GM23338 (cell line): Measurements from ENCODE around the gene HMOX2. TPM values are rescaled to one million over a fixed set of nuclear protein-coding genes. Genes with fewer than 3 reads are reported as not detected.

Experiments
- ATAC-seq: fragments of 200-7000 bp; cut with Tn5 transposase; 3 replicates; pipeline ENCODE4 v1.9.1; 2020
- DNase-seq: peaks from one replicate; pipeline ENCODE4 v3.0.0-alpha.2; 2015; ENCODE audit warnings: low spot score
- H2AFZ ChIP-seq: fragments of 200-600 bp; sonication (generic); 2 replicates; pipeline ENCODE4 v1.8.0; 2016; ENCODE audit warnings: antibody characterized with exemption, mild to moderate bottlenecking, moderate library complexity
- H3F3A ChIP-seq: fragments of 200-600 bp; sonication (generic); replicated peaks from 2 replicates; pipeline ENCODE4 v1.8.0; 2017; ENCODE audit warnings: antibody characterized with exemption, mixed run types, low read depth
- H3K27ac ChIP-seq: fragments of 200-600 bp; sonication (generic); 2 replicates; pipeline ENCODE4 v1.6.1; 2016; ENCODE audit warnings: low read depth
- H3K27me3 ChIP-seq: fragments of 200-600 bp; sonication (generic); 2 replicates; pipeline ENCODE4 v1.8.0; 2016; ENCODE audit warnings: mild to moderate bottlenecking, mixed run types, moderate library complexity; ENCODE audit not compliant: insufficient read depth
- H3K36me3 ChIP-seq: fragments of 200-600 bp; sonication (generic); 2 replicates; pipeline ENCODE4 v1.8.0; 2016; ENCODE audit warnings: mild to moderate bottlenecking; ENCODE audit not compliant: insufficient read depth
- H3K4me1 ChIP-seq: fragments of 200-600 bp; sonication (generic); 2 replicates; pipeline ENCODE4 v1.8.0; 2016; ENCODE audit warnings: mild to moderate bottlenecking, moderate library complexity; ENCODE audit not compliant: insufficient read depth
- H3K4me2 ChIP-seq: fragments of 200-600 bp; sonication (generic); 2 replicates; pipeline ENCODE4 v1.7.1; 2017; ENCODE audit warnings: mixed run types
- H3K4me3 ChIP-seq: fragments of 200-600 bp; sonication (generic); 2 replicates; pipeline ENCODE4 v1.6.1; 2016; ENCODE audit warnings: mixed run types
- H3K79me2 ChIP-seq: fragments of 200-600 bp; sonication (generic); replicated peaks from 2 replicates; pipeline ENCODE4 v1.8.0; 2017; ENCODE audit warnings: mild to moderate bottlenecking; ENCODE audit not compliant: insufficient read depth
- H3K9me2 ChIP-seq: fragments of 200-600 bp; sonication (generic); 2 replicates; pipeline ENCODE4 v1.8.0; 2017; ENCODE audit not compliant: insufficient read depth
- H4K20me1 ChIP-seq: fragments of 200-600 bp; sonication (generic); replicated peaks from 2 replicates; pipeline ENCODE4 v1.8.0; 2017; ENCODE audit warnings: mild to moderate bottlenecking; ENCODE audit not compliant: insufficient read depth
- H3K27ac Mint-ChIP-seq: 2 replicates; pipeline ENCODE4 v1.8.0; 2020; ENCODE audit warnings: inconsistent platforms, mild to moderate bottlenecking, moderate library complexity, mixed read lengths
- H3K27me3 Mint-ChIP-seq: 3 replicates; pipeline ENCODE4 v1.8.0; 2022; ENCODE audit warnings: low read depth, mild to moderate bottlenecking, moderate library complexity, mixed read lengths, inconsistent platforms; ENCODE audit not compliant: insufficient read depth, poor library complexity
- H3K36me3 Mint-ChIP-seq: 3 replicates; pipeline ENCODE4 v1.8.0; 2021; ENCODE audit warnings: low read depth, mild to moderate bottlenecking, inconsistent platforms, moderate library complexity, mixed read lengths
- H3K4me1 Mint-ChIP-seq: 3 replicates; pipeline ENCODE4 v1.8.0; 2020; ENCODE audit warnings: mild to moderate bottlenecking, inconsistent platforms, mixed read lengths
- H3K4me3 Mint-ChIP-seq: 3 replicates; pipeline ENCODE4 v1.8.0; 2021; ENCODE audit warnings: moderate library complexity, mild to moderate bottlenecking, inconsistent platforms, mixed read lengths
- H3K9me3 Mint-ChIP-seq: 3 replicates; pipeline ENCODE4 v1.8.0; 2020; ENCODE audit warnings: moderate library complexity, mild to moderate bottlenecking, inconsistent platforms, mixed read lengths
- POLR2AphosphoS5 ChIP-seq: IDR thresholded peaks from 2 replicates; pipeline ENCODE4 v1.6.1; 2016; ENCODE audit warnings: antibody characterized with exemption, low read depth
- STAT1 ChIP-seq: IDR thresholded peaks from one replicate; pipeline ENCODE4 v1.6.1; 2016; ENCODE audit warnings: antibody characterized with exemption; ENCODE audit not compliant: unreplicated experiment
- ZNF331 ChIP-seq: fragments of 250-450 bp; sonication (Bioruptor Pico); IDR thresholded peaks from 2 replicates; pipeline ENCODE4 v1.5.0; 2020; ENCODE audit warnings: low read depth, mild to moderate bottlenecking, moderate library complexity
- ZNF462 ChIP-seq: fragments of 250-450 bp; sonication (Bioruptor Pico); IDR thresholded peaks from 2 replicates; pipeline ENCODE4 v1.5.0; 2020; ENCODE audit warnings: mild to moderate bottlenecking, moderate library complexity
- polyA plus RNA-seq: library from polyadenylated mRNA; unstranded; fragments of >200 nt; fragmentation: Nextera tagmentation; extraction: Ambion mirVana; gene quantifications from 2 replicates; pipeline ENCODE4 v1.2.1, GENCODE V29; 2016
- total RNA-seq: library from RNA; depleted of rRNA; stranded (reverse); fragments of >200 nt; shearing (Covaris generic); gene quantifications from 2 replicates; pipeline ENCODE4 v1.2.3, GENCODE V29; 2014

The HMOX2 gene
- total and polyA plus RNA-seq, 2 experiments from 2014 or later: 33.0 to 38.1 TPM

- DNase-seq: no peak
- Histone ChIP-seq H3K79me2 (peaks cover 48% of the 10 kb centered on the region), H4K20me1 (peaks cover 13% of the 10 kb centered on the region), H3K36me3 (peaks cover 5% of the 10 kb centered on the region), H3K27me3 (peaks cover 16% of the 10 kb centered on the region), H3K4me1 (peaks cover 13% of the 10 kb centered on the region; the same call in 1 of the 2 replicates), H3K4me3 (peak overlapping the region; percentile 91), H3F3A (peaks cover 17% of the 10 kb centered on the region), H3K9me2 (peaks cover 4% of the 10 kb centered on the region; the same call in 1 of the 2 replicates), H2AFZ (no peak overlapping the region), H3K27ac (no peak overlapping the region; the same call in 1 of the 2 replicates), H3K4me2 (peak overlapping the region; percentile 93)
- H3K4me1 Mint-ChIP-seq: peaks cover 28% of the 10 kb centered on the region
- H3K36me3 Mint-ChIP-seq: peaks cover 51% of the 10 kb centered on the region
- H3K27ac Mint-ChIP-seq: no peak overlapping the region; the same call in 1 of the 2 replicates
- H3K27me3 Mint-ChIP-seq: peaks cover 38% of the 10 kb centered on the region
- H3K9me3 Mint-ChIP-seq: peaks cover 20% of the 10 kb centered on the region
- peak overlapping the region; percentile 90 for H3K4me3 Mint-ChIP-seq
- ATAC-seq: no peak
- TF ChIP-seq ZNF462 (CRISPR knock-in tag) (no peak), POLR2AphosphoS5 (no peak), STAT1 (no peak), ZNF331 (no peak)
Observed at GRCh38 chr16:4536391-4537106, 60.4 kb downstream of the HMOX2 start.
